Thyroid gland (tissue), 4 donors: ENCODE data around the gene GJB3.

ENCODE experiments used
- POLR2A ChIP-seq, 2 donors: fragments of 450-650 bp; IDR thresholded peaks; one replicate each; pipeline ENCODE4 v1.6.1; 2017; ENCODE audit warnings: antibody characterized with exemption in 2 of 2, mild to moderate bottlenecking in 2 of 2, moderate library complexity in 1 of 2
- TF ChIP-seq, protein P1 (sequence below), 6 experiments: fragments of 200-600 bp in 3 of 6; fragments of 450-650 bp in 3 of 6; sonication (generic) in 3 of 6; IDR thresholded peaks; one replicate each; pipeline ENCODE4 v1.5.1; 2016 to 2019; ENCODE audit warnings: antibody characterized with exemption in 6 of 6, mild to moderate bottlenecking in 2 of 6, inconsistent platforms in 1 of 6, moderate library complexity in 1 of 6

DNA sequence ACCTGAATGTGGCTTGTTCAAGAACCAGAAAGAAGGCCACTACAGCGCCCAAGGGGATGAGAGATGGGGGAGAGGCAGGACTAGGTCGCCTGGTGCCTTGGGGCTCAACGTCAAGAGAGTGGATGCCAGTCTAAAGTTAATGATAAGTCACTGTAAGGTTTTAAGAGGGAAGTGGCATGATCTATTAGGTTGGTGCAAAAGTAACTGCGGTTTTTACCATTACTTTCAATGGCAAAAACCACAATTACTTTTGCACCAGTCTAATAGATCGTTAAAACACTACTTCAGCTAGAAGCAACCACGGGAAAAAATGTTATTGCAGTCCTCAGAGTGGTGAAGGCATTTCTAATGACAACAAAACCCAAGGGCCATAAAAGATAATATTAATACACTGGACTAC, 2.6 kb upstream of the GJB3 start:
- TF ChIP-seq POLR2A (IDR thresholded peaks at IDR 0.05) = no peak
- TF ChIP-seq, protein P1, sequence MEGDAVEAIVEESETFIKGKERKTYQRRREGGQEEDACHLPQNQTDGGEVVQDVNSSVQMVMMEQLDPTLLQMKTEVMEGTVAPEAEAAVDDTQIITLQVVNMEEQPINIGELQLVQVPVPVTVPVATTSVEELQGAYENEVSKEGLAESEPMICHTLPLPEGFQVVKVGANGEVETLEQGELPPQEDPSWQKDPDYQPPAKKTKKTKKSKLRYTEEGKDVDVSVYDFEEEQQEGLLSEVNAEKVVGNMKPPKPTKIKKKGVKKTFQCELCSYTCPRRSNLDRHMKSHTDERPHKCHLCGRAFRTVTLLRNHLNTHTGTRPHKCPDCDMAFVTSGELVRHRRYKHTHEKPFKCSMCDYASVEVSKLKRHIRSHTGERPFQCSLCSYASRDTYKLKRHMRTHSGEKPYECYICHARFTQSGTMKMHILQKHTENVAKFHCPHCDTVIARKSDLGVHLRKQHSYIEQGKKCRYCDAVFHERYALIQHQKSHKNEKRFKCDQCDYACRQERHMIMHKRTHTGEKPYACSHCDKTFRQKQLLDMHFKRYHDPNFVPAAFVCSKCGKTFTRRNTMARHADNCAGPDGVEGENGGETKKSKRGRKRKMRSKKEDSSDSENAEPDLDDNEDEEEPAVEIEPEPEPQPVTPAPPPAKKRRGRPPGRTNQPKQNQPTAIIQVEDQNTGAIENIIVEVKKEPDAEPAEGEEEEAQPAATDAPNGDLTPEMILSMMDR (IDR thresholded peaks at IDR 0.05) = no peak
